ENCODE measurements around the gene TUBD1.

The TUBD1 gene

GRCh38 chr17:59870482-59870881 is 22.3 kb downstream of the TUBD1 start:
- TF ChIP-seq CTCF (IDR thresholded peaks at IDR 0.05; ENCODE audit: unreplicated experiment in 3 of 3), result no peak
- Mint-ChIP-seq H3K27me3 (ENCODE audit: low read depth) (no peaks in the 10 kb centered on the region), H3K4me1 (peaks cover 4% of the 10 kb centered on the region), H3K36me3 (ENCODE audit: low read depth) (peaks cover 17% of the 10 kb centered on the region), H3K27ac (no peak overlapping the region), H3K9me3 (no peaks in the 10 kb centered on the region), H3K4me3 (no peak overlapping the region)

GRCh38 chr17:59869941-59870218 is 22.9 kb downstream of the TUBD1 start:
- Mint-ChIP-seq H3K9me3 (no peaks in the 10 kb centered on the region), H3K36me3 (ENCODE audit: low read depth) (peaks cover 21% of the 10 kb centered on the region), H3K4me3 (no peak overlapping the region), H3K27me3 (ENCODE audit: low read depth) (no peaks in the 10 kb centered on the region), H3K27ac (no peak overlapping the region), H3K4me1 (peaks cover 4% of the 10 kb centered on the region)
- no peak for TF ChIP-seq CTCF (IDR thresholded peaks at IDR 0.05; ENCODE audit: unreplicated experiment in 3 of 3)

GRCh38 chr17:59863616-59864015 is 29.1 kb downstream of the TUBD1 start:
- H3K27me3 Mint-ChIP-seq (ENCODE audit: low read depth), result no peaks in the 10 kb centered on the region
- TF ChIP-seq CTCF (IDR thresholded peaks at IDR 0.05; ENCODE audit: unreplicated experiment in 3 of 3), result no peak
- peaks cover 27% of the 10 kb centered on the region for H3K36me3 Mint-ChIP-seq (ENCODE audit: low read depth)
- H3K4me1 Mint-ChIP-seq, result peaks cover 5% of the 10 kb centered on the region
- no peaks in the 10 kb centered on the region for H3K9me3 Mint-ChIP-seq
- no peak overlapping the region for H3K27ac Mint-ChIP-seq
- no peak overlapping the region for H3K4me3 Mint-ChIP-seq

- Mint-ChIP-seq H3K9me3 (no peaks in the 10 kb centered on the region), H3K4me3 (no peak overlapping the region), H3K36me3 (ENCODE audit: low read depth) (peaks cover 16% of the 10 kb centered on the region), H3K27me3 (ENCODE audit: low read depth) (no peaks in the 10 kb centered on the region), H3K27ac (peak overlapping the region; percentile 61 to 88 (median 72)), H3K4me1 (peaks cover 20% of the 10 kb centered on the region)
- peak; percentile 57 to 69 (median 64) for TF ChIP-seq CTCF (IDR thresholded peaks at IDR 0.05; ENCODE audit: unreplicated experiment in 3 of 3)
Observed at GRCh38 chr17:59859444-59860025, 33.2 kb downstream of the TUBD1 start.

GRCh38 chr17:59858932-59859331 is 33.8 kb downstream of the TUBD1 start:
- no peak overlapping the region for H3K4me3 Mint-ChIP-seq
- H3K36me3 Mint-ChIP-seq (ENCODE audit: low read depth), result peaks cover 15% of the 10 kb centered on the region
- TF ChIP-seq CTCF (IDR thresholded peaks at IDR 0.05; ENCODE audit: unreplicated experiment in 3 of 3), result no peak
- no peaks in the 10 kb centered on the region for H3K9me3 Mint-ChIP-seq
- no peaks in the 10 kb centered on the region for H3K27me3 Mint-ChIP-seq (ENCODE audit: low read depth)
- H3K4me1 Mint-ChIP-seq, result peaks cover 20% of the 10 kb centered on the region
- peak overlapping the region in 1 of 3 experiments; percentile 72 for H3K27ac Mint-ChIP-seq

GRCh38 chr17:59858167-59858816 is 34.5 kb downstream of the TUBD1 start:
- peaks cover 24% of the 10 kb centered on the region for H3K4me1 Mint-ChIP-seq
- H3K27me3 Mint-ChIP-seq (ENCODE audit: low read depth), result no peaks in the 10 kb centered on the region
- no peak overlapping the region for H3K4me3 Mint-ChIP-seq
- H3K9me3 Mint-ChIP-seq, result no peaks in the 10 kb centered on the region
- TF ChIP-seq CTCF (IDR thresholded peaks at IDR 0.05; ENCODE audit: unreplicated experiment in 3 of 3), result no peak
- H3K27ac Mint-ChIP-seq, result peak overlapping the region; percentile 45 to 70 (median 69)
- peaks cover 12% of the 10 kb centered on the region for H3K36me3 Mint-ChIP-seq (ENCODE audit: low read depth)
